HCT116 (cell line): ENCODE measurements around the gene SLC9A9. TPM values are rescaled to one million over a fixed set of nuclear protein-coding genes. Genes with fewer than 3 reads are reported as not detected.

Experiments
- CEBPB ChIP-seq: IDR thresholded peaks from 2 replicates; pipeline ENCODE4 v1.6.1; 2012; ENCODE audit warnings: low read depth
- EGR1 ChIP-seq: IDR thresholded peaks from 2 replicates; pipeline ENCODE4 v1.6.1; 2012; ENCODE audit warnings: low read depth
- ELF1 ChIP-seq: IDR thresholded peaks from 2 replicates; pipeline ENCODE4 v1.6.1; 2012; ENCODE audit warnings: low read depth, borderline replicate concordance
- JUND ChIP-seq: IDR thresholded peaks from 2 replicates; pipeline ENCODE4 v1.6.1; 2012
- SIN3A ChIP-seq: IDR thresholded peaks from 2 replicates; pipeline ENCODE4 v1.6.1; 2012; ENCODE audit warnings: low read depth
- SP1 ChIP-seq: IDR thresholded peaks from 2 replicates; pipeline ENCODE4 v1.6.1; 2012; ENCODE audit warnings: low read depth
- TCF7L2 ChIP-seq: IDR thresholded peaks from 2 replicates; pipeline ENCODE4 v1.7.0; 2011; ENCODE audit warnings: borderline replicate concordance, inconsistent platforms; ENCODE audit not compliant: insufficient read depth, insufficient read length; ENCODE audit errors: extremely low read depth
- YY1 ChIP-seq: IDR thresholded peaks from 2 replicates; pipeline ENCODE4 v1.6.1; 2011; ENCODE audit warnings: low read length, low read depth, moderate library complexity, mild to moderate bottlenecking; ENCODE audit not compliant: insufficient replicate concordance; ENCODE audit errors: extremely low read depth
- ZNF274 ChIP-seq: fragments of 200-500 bp; sonication (Bioruptor generic); IDR thresholded peaks from 2 replicates; pipeline ENCODE4 v1.6.1; 2014; ENCODE audit warnings: mild to moderate bottlenecking, low read depth, low read length, inconsistent platforms
- total RNA-seq: library from RNA; stranded (reverse); gene quantifications from one replicate; pipeline ENCODE4 v1.2.1, GENCODE V29; 2021; ENCODE audit not compliant: unreplicated experiment
- TF ChIP-seq, protein P1 (sequence below), 3 experiments: fragments of 200-600 bp in 1 of 3; sonication (generic) in 1 of 3; IDR thresholded peaks in 2 of 3; conservative IDR thresholded peaks in 1 of 3; 2 replicates each; pipeline ENCODE4 v1.5.1; 2012 to 2017; ENCODE audit warnings: low read depth in 2 of 3, low read length in 2 of 3, antibody characterized with exemption in 1 of 3, borderline replicate concordance in 1 of 3, control low read depth in 1 of 3, mild to moderate bottlenecking in 1 of 3, mixed read lengths in 1 of 3, mixed run types in 1 of 3, moderate library complexity in 1 of 3; ENCODE audit not compliant: insufficient read depth in 1 of 3

SLC9A9 gene
- total RNA-seq, 1 experiment from 2014 or later = 0.20 TPM

DNA sequence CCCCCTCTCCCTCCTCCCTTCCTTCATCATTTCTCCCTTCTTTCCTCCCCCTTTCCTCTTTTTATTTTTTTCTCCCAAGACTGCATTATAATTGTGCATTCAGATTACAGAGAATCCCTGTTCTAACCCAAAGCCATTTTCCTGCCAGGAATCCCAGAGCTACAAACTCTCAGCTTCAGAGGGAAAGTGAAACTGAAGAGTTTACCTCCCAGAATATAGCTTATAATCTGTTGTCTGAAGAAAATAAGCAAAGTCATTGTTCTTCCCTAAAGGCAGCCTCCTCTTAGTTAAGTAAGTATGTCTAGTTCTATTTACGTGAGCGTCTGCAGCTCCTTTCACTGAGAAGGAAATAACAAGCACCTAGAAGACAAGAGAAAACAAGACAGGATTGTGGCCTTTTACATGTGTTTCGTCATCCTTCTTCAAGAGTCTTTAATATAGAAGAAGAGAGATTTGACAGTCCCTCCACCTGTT, 631.5 kb downstream of the SLC9A9 start (continued):
- TF ChIP-seq, protein P1, sequence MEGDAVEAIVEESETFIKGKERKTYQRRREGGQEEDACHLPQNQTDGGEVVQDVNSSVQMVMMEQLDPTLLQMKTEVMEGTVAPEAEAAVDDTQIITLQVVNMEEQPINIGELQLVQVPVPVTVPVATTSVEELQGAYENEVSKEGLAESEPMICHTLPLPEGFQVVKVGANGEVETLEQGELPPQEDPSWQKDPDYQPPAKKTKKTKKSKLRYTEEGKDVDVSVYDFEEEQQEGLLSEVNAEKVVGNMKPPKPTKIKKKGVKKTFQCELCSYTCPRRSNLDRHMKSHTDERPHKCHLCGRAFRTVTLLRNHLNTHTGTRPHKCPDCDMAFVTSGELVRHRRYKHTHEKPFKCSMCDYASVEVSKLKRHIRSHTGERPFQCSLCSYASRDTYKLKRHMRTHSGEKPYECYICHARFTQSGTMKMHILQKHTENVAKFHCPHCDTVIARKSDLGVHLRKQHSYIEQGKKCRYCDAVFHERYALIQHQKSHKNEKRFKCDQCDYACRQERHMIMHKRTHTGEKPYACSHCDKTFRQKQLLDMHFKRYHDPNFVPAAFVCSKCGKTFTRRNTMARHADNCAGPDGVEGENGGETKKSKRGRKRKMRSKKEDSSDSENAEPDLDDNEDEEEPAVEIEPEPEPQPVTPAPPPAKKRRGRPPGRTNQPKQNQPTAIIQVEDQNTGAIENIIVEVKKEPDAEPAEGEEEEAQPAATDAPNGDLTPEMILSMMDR (IDR thresholded peaks at IDR 0.05 in 2 of 3, conservative IDR thresholded peaks at IDR 0.05 in 1 of 3; ENCODE audit: borderline replicate concordance in 1 of 3, insufficient read depth in 1 of 3, low read depth in 2 of 3, low read length in 2 of 3) = no peak
- TF ChIP-seq EGR1 = no peak
- TF ChIP-seq CEBPB = no peak
- TF ChIP-seq ZNF274 = no peak
- no peak for TF ChIP-seq TCF7L2
- no peak for TF ChIP-seq YY1
- no peak for TF ChIP-seq JUND
- no peak for TF ChIP-seq SP1
- no peak for TF ChIP-seq SIN3A
- no peak for TF ChIP-seq ELF1

Other genes with a start within 250 kb of the SLC9A9 start
- gene DIPK2A, start 123.4 kb upstream of the SLC9A9 start, total RNA-seq = 11.0 TPM